GM18520 (cell line): ENCODE measurements around the gene LRRC25.
A peak's percentile ranks its signal among the peaks of the same experiment; 100 is the strongest.

Source experiments
- ATAC-seq: cut with Tn5 transposase; IDR thresholded peaks from one replicate; pipeline ENCODE4 v1.9.1; 2021; ENCODE audit not compliant: unreplicated experiment

Gene LRRC25

GRCh38 chr19:18435842-18436670, 38.6 kb upstream of the LRRC25 start:
- ATAC-seq = no peak

GRCh38 chr19:18435178-18435841, 37.9 kb upstream of the LRRC25 start:
- ATAC-seq = no peak

DNA sequence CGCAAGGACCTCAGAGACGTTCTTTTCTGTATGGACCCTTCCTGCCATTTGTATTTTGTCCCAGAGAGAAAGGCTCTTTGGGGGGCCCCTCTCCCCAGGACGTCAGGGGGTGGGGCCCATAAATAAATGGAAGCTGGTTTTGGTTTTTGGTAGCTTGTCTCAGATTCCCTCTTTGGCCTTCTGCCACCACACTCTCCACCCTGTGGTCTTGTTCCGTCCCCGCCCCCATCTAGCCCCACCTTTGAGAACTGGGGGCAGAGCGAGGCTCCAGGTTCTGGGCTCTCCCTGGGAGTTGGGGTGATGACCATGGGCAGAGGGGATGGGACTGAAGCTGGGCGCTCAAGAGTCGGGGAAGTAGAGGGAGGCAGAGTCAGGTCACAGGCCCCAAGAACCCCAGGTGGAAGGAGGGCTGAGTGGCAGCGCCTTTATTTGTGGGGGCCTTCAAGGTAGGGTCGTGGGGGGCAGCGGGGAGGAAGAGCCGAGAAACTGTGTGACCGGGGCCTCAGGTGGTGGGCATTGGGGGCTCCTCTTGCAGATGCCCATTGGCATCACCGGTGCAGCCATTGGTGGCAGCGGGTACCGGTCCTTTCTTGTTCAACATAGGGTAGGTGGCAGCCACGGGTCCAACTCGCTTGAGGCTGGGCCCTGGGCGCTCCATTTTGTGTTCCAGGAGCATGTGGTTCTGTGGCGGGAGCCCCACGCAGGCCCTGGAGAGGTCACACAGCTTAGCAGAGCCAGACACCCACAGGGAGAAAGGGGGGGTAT, 37.2 kb upstream of the LRRC25 start:
- ATAC-seq = no peak

GRCh38 chr19:18433735-18434398, 36.4 kb upstream of the LRRC25 start:
- ATAC-seq = no peak

- no peak for ATAC-seq
Observed at GRCh38 chr19:18433015-18433691, 35.7 kb upstream of the LRRC25 start.

DNA sequence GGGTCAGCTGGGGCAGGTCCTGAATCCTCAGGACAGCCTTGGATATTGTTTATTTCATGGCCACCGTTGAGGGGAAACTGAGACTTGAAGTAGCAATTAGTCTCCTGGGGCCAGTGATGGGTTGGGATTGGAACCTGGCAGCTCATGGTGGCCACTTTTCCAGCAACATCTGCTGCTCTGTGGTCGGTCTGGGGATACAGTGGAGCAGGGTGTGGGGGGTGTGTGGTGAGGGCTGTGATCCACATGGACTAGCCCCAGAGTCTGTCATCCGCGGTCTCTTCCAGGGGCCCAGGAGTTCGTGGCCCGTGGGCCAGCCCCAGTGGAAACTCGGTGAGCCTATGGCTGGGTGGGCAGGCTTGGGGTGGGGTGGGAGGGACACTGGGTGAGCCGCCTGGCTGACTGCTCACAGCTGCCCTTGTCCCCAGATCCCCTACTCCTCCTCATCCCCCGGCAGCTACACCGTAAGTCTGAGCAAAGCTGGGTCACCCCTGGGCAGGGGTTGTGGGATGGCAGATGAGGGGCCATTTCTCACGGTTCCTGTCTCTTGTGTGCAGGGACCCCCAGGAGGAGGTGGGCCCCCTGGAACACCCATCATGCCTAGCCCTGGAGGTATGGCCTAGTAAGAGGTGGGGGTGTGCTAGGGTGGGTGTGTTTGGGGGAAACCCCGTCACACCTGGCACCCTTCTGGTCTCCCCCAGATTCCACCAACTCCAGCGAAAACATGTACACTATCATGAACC, 35.0 kb upstream of the LRRC25 start:
- no peak for ATAC-seq

DNA sequence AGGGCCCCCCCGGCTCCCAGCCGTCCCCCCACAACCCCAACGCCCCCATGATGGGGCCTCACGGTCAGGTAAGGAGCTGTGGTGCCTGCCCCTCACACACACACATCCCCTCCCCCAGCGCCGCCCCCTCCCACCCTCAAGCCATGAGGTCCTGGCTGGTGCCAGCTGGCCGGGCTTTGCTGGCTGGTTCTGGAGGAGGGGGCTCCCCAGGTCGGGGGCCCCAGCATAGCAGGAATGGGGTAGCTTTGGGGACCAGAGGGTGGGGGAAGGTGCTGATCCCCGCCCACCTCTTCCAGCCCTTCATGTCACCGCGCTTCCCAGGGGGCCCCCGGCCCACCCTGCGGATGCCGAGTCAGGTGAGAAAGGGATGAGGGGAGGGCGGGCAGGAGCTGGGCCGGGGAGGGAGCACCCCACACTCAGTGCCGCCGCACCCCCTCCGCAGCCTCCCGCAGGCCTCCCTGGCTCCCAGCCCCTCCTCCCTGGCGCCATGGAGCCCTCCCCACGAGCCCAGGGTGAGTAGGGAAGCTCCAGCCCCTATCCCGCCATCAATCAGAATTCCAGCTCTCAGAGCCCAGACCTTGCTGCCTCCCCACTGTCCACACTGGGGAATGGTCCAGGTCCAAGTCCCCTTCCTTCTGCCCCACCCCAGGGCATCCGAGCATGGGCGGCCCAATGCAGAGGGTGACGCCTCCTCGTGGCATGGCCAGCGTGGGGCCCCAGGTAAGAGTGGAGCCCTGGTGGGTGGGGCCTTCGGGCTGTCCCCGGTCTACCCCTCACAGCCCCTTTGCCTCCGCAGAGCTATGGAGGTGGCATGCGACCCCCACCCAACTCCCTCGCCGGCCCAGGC, 34.2 kb upstream of the LRRC25 start:
- ATAC-seq = no peak

- no peak for ATAC-seq
Observed at GRCh38 chr19:18430417-18431144, 33.2 kb upstream of the LRRC25 start.

- no peak for ATAC-seq
Observed at GRCh38 chr19:18429717-18430416, 32.4 kb upstream of the LRRC25 start.

- peak; percentile 43 for ATAC-seq
Observed at GRCh38 chr19:18428787-18429674, 31.6 kb upstream of the LRRC25 start.

DNA sequence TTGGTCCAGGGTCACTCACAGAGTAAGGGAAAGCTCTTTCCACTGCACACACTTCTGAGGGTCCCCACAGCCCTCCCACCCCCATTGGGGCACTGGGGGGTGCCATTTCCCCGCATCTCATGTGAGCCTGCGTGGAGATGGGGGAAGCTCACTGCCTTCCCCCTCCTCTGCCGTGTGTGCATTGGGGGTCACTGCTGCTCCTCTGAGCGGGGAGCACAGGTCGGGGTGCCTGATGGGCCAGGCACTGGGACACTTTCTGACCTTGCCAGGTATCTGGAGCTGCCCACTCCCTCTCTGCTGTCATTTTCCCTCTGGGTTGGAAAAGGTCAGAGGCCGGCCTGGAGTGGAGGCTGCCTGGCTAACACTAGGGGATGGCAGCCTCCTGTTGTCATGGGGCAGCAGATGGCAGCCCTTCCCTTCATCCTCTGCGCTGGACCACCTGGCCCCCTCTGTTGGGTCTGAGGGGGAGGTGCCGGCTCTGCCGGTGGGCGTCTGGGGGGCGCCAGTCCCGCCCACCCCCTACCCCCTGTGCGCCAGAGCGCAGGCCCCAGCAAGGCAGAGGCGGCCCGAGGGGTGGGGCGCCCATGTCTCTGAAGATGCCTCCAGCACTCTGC, 30.9 kb upstream of the LRRC25 start:
- ATAC-seq = peak; percentile 2

- ATAC-seq = no peak
Observed at GRCh38 chr19:18427743-18428113, 30.3 kb upstream of the LRRC25 start.

GRCh38 chr19:18427080-18427742, 29.8 kb upstream of the LRRC25 start:
- ATAC-seq = no peak

GRCh38 chr19:18426416-18426767, 29.0 kb upstream of the LRRC25 start:
- ATAC-seq = no peak

DNA sequence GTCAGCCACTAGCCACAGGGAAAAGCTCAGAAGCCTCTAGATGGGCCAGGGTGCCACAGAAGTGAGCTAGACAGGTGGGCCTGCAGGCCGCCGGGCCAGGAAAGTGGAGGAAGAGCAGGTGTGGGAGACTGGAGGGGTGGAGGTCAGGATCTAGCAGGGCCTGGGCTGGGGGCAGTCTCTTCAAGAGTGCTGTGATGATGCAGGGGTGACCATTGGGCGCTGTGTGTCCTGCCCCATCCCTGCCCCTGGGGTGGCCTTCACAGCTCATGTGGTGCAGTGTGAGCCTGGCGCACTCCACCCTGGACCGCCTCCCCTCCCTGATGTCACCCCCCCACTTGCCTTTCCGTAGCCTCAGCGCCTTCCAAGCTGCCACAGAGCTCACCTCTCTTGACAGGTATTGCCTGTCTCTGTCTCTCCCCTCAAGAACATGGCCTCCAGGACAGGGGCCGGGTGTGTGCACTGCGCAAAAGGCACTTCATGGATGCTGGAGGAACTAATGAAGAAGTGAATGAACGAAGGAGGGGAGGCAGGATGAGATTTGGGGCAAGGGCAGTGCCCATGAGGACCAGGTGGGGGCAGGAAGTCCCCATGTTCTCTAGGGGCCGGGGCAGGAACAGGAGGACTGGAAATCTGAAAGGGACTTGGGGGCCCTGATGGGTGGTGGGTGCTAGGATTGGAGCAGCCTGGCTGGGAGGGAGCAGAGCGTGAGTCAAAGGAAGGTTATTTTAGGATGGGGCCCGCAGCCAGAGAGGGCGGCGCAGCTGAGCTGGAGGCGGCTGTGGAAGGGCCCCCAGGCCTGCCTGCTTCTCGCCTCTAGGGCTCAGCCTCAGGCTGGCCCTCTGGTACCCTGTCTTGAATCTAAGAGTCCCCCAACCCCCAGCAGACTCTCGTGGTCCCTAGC, 28.3 kb upstream of the LRRC25 start:
- ATAC-seq = no peak
